ENCODE results near the gene ALAS1. TPM values are rescaled to one million over a fixed set of nuclear protein-coding genes. Genes with fewer than 3 reads are reported as not detected.

ALAS1 gene
- total and polyA plus RNA-seq, 9 donors = 16.1 to 70.1 (median 25.8) TPM

GRCh38 chr3:52213005-52213404, 15.0 kb downstream of the ALAS1 start:
- no peak for TF ChIP-seq POLR2A (IDR thresholded peaks at IDR 0.05)
- TF ChIP-seq EP300 (IDR thresholded peaks at IDR 0.05) = no peak
- TF ChIP-seq, protein P1, sequence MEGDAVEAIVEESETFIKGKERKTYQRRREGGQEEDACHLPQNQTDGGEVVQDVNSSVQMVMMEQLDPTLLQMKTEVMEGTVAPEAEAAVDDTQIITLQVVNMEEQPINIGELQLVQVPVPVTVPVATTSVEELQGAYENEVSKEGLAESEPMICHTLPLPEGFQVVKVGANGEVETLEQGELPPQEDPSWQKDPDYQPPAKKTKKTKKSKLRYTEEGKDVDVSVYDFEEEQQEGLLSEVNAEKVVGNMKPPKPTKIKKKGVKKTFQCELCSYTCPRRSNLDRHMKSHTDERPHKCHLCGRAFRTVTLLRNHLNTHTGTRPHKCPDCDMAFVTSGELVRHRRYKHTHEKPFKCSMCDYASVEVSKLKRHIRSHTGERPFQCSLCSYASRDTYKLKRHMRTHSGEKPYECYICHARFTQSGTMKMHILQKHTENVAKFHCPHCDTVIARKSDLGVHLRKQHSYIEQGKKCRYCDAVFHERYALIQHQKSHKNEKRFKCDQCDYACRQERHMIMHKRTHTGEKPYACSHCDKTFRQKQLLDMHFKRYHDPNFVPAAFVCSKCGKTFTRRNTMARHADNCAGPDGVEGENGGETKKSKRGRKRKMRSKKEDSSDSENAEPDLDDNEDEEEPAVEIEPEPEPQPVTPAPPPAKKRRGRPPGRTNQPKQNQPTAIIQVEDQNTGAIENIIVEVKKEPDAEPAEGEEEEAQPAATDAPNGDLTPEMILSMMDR (IDR thresholded peaks at IDR 0.05) = no peak

DNA sequence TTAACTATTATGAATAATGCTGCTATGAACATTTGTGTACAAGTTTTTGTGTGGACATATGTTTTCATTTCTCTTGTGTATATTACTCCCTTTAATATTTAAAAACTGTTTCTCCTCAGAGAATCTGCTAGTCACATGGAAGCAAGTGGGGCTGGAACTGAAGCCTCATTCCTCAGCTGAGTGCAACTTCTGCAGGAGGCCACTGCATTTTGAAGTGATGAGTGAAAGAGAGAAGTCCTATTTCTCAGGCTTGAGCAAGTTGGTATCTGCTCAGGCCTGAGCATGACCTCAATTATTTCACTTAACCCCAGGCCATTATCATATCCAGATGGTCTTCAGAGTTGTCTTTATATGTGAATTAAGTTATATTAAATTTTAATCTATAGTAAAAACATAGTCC, 15.9 kb downstream of the ALAS1 start:
- no peaks in the 10 kb centered on the region for H3K36me3 ChIP-seq
- TF ChIP-seq EP300 (IDR thresholded peaks at IDR 0.05) = no peak
- no peak for TF ChIP-seq POLR2A (IDR thresholded peaks at IDR 0.05)
- TF ChIP-seq, protein P1 (IDR thresholded peaks at IDR 0.05) = no peak
- DNase-seq = no peak
- H3K27me3 ChIP-seq = no peaks in the 10 kb centered on the region
- peaks cover 6% of the 10 kb centered on the region for H3K4me1 ChIP-seq (ENCODE audit: insufficient read depth)
- intact Hi-C loops (cut with DNase I) = no loop called here
- H3K27ac ChIP-seq = no peak overlapping the region
- no peak overlapping the region for H3K4me3 ChIP-seq
- no peaks in the 10 kb centered on the region for H3K9me3 ChIP-seq

More at GRCh38 chr3:52213005-52213404, 15.0 kb downstream of the ALAS1 start:
- no peak overlapping the region for H3K4me3 ChIP-seq
- no peak overlapping the region for H3K27ac ChIP-seq
- H3K27me3 ChIP-seq = no peaks in the 10 kb centered on the region
- H3K9me3 ChIP-seq = no peaks in the 10 kb centered on the region
- intact Hi-C loops (cut with DNase I) = no loop called here
- no peak for DNase-seq
- peaks cover 6% of the 10 kb centered on the region for H3K4me1 ChIP-seq (ENCODE audit: insufficient read depth)
- H3K36me3 ChIP-seq = no peaks in the 10 kb centered on the region
- WGBS, 3 donors = 71 to 81% (median 78%) methylated on average over 8 of the region's 8 CpGs

- Histone ChIP-seq H3K27me3 (no peaks in the 10 kb centered on the region), H3K9me3 (no peaks in the 10 kb centered on the region), H3K4me3 (no peak overlapping the region), H3K27ac (no peak overlapping the region), H3K4me1 (ENCODE audit: insufficient read depth) (peaks cover 6% of the 10 kb centered on the region), H3K36me3 (no peaks in the 10 kb centered on the region)
- intact Hi-C loops (cut with DNase I) = no loop called here
- DNase-seq = no peak
- WGBS, 3 donors = 88 to 96% (median 93%) methylated on average over 7 of the region's 7 CpGs
- no peak for TF ChIP-seq POLR2A (IDR thresholded peaks at IDR 0.05)
- TF ChIP-seq EP300 (IDR thresholded peaks at IDR 0.05) = no peak
- TF ChIP-seq, protein P1 (IDR thresholded peaks at IDR 0.05) = no peak
Observed at GRCh38 chr3:52215351-52215750, 17.4 kb downstream of the ALAS1 start.

DNA sequence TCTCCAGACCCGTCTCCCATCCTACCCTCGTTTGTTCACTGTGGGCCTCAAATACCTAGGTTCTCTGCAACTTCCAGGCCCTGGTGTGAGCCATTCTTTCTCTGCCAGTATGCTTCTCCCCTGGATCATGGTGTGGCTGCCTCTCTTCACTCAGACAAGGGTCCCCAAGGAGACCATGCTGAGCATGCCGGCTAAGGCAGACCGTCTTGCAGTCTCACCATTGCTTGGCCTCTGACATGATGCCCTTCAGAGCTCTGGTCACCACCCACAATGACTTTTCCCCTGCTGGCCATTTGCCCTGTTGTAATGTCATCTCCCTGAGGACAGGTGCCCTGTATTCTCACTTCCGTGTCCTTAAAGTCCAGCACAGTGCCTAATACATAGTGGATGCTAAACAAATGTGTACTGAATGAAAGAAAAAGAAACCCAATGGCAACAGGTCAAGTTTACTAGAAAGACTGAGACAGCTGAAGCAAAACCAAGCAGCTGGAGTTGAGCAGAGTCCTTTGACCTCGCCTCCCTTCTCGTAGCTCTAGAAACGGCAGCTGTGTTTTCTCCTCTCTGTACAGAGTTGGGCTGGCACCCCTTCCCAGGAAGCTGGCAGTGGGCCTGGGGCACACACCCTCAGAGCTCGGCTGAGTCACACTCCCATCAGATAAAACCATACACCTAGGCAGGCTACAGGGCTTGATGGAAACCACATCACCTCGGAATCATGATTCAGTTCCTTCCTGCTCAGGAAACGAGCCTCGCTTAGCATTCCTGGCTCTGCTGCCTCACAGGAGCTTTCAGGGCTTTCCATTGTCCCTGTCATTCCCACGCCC, 18.8 kb downstream of the ALAS1 start:
- H3K27ac ChIP-seq = no peak overlapping the region
- H3K36me3 ChIP-seq = no peaks in the 10 kb centered on the region
- peaks cover 10% of the 10 kb centered on the region for H3K4me1 ChIP-seq (ENCODE audit: insufficient read depth)
- peak; percentile 55 to 81 (median 68) for DNase-seq
- intact Hi-C loops (cut with DNase I) = no loop called here
- no peak overlapping the region for H3K4me3 ChIP-seq
- WGBS, 3 donors = 14 to 25% (median 18%) methylated on average over 13 of the region's 13 CpGs
- no peaks in the 10 kb centered on the region for H3K9me3 ChIP-seq
- TF ChIP-seq EP300 (IDR thresholded peaks at IDR 0.05) (no peak), POLR2A (IDR thresholded peaks at IDR 0.05) (no peak)
- TF ChIP-seq, protein P1 (IDR thresholded peaks at IDR 0.05) = no peak
- H3K27me3 ChIP-seq = no peaks in the 10 kb centered on the region

Data from ovary (tissue), 9 donors.